ENCODE measurements around the gene ERMN. TPM values are rescaled to one million over a fixed set of nuclear protein-coding genes. Genes with fewer than 3 reads are reported as not detected.

The ERMN gene
- total and polyA plus RNA-seq, 2 of the 13 experiments (the other 11 are each of a cell fraction or from before 2014, with no cell fraction given), result not detected

GRCh38 chr2:157303612-157304011 is 22.0 kb downstream of the ERMN start:
- WGBS (ENCODE audit: low lambda C conversion rate), result 0% methylated on average over 2 of the region's 2 CpGs
- Histone ChIP-seq H3K27me3 (ENCODE audit: control insufficient read depth in 1 of 2, insufficient read depth in 2 of 2, low read length in 2 of 2) (peaks cover 0 to 11% of the 10 kb centered on the region in 2 experiments; a peak in 1 of 5 replicates), H3K4me1 (ENCODE audit: insufficient read depth, low read length) (no peaks in the 10 kb centered on the region), H3K4me3 (replicated peaks in 1 of 3; ENCODE audit: insufficient read depth in 1 of 3, low read depth in 2 of 3, low read length in 3 of 3) (no peak overlapping the region), H3K36me3 (replicated peaks in 1 of 2; ENCODE audit: control insufficient read depth in 1 of 2, insufficient read depth in 2 of 2, low read length in 2 of 2) (no peaks in the 10 kb centered on the region), H3K9me3 (ENCODE audit: low read length) (no peaks in the 10 kb centered on the region), H3K79me2 (ENCODE audit: insufficient read depth, low read length) (no peaks in the 10 kb centered on the region), H4K20me1 (ENCODE audit: insufficient read depth, low read length) (no peaks in the 10 kb centered on the region), H2AFZ (ENCODE audit: low read length) (no peak overlapping the region), H3K4me2 (ENCODE audit: low read depth, low read length) (no peak overlapping the region), H3K27ac (ENCODE audit: extremely low read length, insufficient read depth, low read length) (no peak overlapping the region), H3K9ac (ENCODE audit: insufficient read depth, low read depth, low read length) (no peak overlapping the region)
- FAIRE-seq (no peak), DNase-seq (ENCODE audit: low spot score) (no peak), ATAC-seq (no peak)
- POLR2A ChIA-PET, result no interaction called here
- no TSS peak for BruUV-seq (replicated peaks)
- CTCF ChIA-PET (ENCODE audit: low intra/inter-chr PET ratio, low total read pairs), result interaction anchor here (2.5 kb wide), 1 partner anchor 32 kb away, joined by 11 read pairs; no protein-coding TSS in a partner anchor
- intact Hi-C loops (cut with micrococcal nuclease; ENCODE audit: unreplicated experiment), result no loop called here
- in situ Hi-C loops (cut with HindIII; ENCODE audit: extremely low pct_ligation_motif_present, low pct_unique_long_range_greater_than_20kb), result no loop called here
- TF ChIP-seq ZNF614 (CRISPR knock-in tag; IDR thresholded peaks at IDR 0.05; ENCODE audit: borderline replicate concordance) (no peak), DPF2 (CRISPR knock-in tag; IDR thresholded peaks at IDR 0.05; ENCODE audit: borderline replicate concordance, low read depth) (no peak), NFYB (CRISPR knock-in tag; IDR thresholded peaks at IDR 0.05) (no peak), ZNF142 (CRISPR knock-in tag; IDR thresholded peaks at IDR 0.05) (no peak), HHEX (CRISPR knock-in tag; IDR thresholded peaks at IDR 0.05) (no peak), AKAP8 (CRISPR knock-in tag; IDR thresholded peaks at IDR 0.05) (no peak), ZFX (CRISPR knock-in tag; IDR thresholded peaks at IDR 0.05; ENCODE audit: low read depth) (no peak), RBM22 (optimal IDR thresholded peaks at IDR 0.05; ENCODE audit: low read length) (no peak), GABPA (IDR thresholded peaks at IDR 0.05; ENCODE audit: low read depth, low read length) (no peak), GABPA (CRISPR knock-in tag; IDR thresholded peaks at IDR 0.05; ENCODE audit: low read depth) (no peak), PRPF4 (IDR thresholded peaks at IDR 0.05; ENCODE audit: low read depth, low read length, poor library complexity, severe bottlenecking) (no peak), ZNF17 (CRISPR knock-in tag; IDR thresholded peaks at IDR 0.05) (no peak)
